NCI-H1092 treated with DMSO at 0.1 percent for 48 hours (cell line): Measurements from ENCODE around the gene STAP2.

Source experiments
- DNase-seq: peaks from one replicate; lab custom pipeline; 2025; lab: John Stamatoyannopoulos, UW

Gene STAP2, protein sequence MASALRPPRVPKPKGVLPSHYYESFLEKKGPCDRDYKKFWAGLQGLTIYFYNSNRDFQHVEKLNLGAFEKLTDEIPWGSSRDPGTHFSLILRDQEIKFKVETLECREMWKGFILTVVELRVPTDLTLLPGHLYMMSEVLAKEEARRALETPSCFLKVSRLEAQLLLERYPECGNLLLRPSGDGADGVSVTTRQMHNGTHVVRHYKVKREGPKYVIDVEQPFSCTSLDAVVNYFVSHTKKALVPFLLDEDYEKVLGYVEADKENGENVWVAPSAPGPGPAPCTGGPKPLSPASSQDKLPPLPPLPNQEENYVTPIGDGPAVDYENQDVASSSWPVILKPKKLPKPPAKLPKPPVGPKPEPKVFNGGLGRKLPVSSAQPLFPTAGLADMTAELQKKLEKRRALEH

DNA sequence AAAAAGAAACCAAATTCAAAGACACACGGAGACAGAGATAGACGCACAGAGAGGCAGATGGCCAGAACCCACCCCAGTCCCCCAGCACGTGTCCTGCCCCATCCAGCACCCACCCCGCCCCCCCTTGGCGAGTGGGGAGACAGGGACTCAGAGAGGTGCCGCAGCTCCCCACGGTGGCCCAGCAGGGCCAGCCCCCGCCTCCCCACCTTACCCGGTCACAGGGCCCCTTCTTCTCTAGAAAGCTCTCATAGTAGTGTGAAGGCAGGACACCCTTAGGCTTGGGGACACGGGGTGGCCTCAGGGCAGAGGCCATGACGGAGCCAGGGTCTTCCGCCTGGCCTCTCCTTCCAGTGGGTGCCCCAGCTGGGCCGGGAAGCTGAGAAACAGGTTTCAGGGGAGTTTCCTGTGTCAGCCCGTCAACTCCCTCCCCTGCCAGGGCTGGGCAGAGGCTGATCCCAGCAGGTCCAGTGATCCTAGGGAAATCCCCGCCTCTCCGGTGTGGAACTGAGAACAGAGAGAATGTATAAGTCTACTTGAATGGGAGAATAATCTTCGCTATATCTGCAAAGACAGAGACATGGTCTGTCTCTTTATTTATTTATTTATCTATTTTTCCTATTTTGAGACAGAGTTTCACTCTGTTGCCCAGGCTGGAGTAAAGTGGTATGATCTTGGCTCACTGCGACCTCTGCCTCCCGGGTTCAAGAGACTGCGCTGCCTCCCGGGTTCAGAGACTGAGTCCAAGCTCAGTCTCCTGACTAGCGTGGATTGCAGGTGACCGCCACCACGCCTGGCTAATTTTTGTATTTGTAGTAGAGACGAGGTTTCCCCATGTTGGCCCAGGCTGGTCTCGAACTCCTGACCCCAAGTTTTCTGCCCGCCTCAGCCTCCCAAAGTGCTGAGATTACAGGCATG is at the start of gene STAP2:
STAP2 (minus strand) TSS at position 387 of the 915 bp plus-strand sequence; CDS start at position 313, 74 bp downstream.
- no peak for DNase-seq

DNA sequence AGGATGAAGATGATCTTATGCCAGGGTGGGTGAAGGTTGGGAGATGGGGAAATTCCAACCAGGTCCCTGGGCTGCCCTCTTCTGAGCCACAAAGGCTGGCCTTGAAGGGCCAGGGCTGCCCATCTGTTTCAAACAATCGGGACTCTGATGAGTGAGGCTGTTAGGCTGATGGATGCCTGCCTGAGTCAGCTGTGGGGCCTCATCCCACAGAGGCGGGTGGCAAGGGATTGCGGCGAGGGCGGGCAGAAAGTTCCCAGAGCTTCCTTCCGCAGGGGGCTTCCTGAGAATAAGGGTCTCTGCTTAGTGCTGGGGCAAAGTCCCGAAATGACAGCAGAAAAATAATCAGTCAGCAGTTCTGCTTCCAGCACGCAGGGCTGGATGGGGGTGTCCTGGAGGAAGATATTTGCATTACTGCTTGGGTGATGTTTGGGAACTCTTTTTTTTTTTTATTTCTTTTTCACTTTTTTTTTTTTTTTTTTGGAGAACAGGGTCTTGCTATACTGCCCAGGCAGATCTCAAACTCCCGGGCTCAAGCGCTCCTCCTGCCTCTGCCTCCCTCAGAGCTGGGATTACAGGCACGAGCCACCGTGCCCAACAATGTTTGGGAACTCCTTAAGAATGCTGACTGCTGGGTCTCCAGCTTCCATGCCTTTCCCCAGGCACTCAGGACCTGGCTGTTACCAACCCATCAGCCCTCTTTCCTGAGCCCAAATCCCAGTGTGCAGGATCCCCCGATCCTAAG is 47.6 kb upstream of the STAP2 start:
- DNase-seq = no peak

DNA sequence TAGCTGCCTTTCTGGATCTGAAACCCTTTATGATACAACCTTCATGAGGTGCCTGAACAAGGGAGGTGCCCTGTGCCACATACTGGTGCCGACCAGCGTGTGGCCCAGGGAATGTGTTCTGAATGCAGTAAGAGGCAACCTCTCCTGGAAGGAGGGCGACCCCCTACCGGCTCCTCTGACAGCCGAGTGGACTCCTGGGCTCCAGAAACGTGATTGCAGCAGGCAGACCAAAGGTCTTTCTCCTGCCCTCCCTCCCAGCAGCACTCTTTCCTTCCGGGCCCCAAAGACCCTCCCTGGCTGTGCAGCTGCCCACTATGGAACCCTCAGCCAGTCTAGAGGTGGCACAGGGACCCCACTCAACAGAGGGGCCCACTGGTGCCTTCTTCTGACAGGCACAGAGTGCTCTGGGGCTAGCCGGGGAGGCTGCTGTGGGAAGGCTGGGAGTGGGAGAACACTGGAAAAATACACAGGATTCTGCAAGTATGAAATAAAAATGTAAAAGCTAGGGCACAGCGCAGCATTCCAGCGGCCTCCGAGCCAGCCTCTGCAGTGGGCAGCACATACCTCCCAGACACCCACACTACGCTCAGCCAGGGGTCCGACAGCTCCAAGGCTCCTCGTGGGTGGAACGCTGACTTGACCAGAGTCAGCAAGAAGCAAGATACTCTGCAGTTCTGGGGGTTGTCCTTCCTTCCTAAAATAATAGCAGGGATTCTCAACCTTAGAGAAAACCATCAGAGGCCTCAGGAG is 46.8 kb upstream of the STAP2 start:
- DNase-seq = no peak

DNA sequence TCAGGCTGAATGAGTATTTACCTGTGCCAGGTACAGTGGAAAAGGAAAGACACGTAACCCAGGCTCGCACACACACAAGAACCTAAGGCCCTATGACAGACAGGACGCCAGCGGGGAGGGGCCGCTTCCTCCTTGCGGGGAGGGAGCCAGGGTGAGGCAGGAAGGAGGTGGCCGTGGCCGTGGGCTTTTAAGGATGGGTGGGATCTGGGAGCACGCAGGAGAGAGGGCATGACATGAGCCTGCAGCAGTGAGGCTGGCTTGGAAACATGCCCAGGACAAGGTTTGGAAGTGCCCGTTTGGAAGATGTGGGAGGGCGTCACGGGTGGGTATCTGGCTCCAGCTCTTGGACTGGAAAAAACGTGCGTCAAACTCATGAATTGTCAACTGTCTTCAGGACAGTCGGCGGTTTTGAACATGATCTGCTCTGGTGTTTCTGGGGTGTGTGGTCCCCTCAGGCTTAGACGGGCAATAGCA is 41.7 kb upstream of the STAP2 start:
- no peak for DNase-seq

DNA sequence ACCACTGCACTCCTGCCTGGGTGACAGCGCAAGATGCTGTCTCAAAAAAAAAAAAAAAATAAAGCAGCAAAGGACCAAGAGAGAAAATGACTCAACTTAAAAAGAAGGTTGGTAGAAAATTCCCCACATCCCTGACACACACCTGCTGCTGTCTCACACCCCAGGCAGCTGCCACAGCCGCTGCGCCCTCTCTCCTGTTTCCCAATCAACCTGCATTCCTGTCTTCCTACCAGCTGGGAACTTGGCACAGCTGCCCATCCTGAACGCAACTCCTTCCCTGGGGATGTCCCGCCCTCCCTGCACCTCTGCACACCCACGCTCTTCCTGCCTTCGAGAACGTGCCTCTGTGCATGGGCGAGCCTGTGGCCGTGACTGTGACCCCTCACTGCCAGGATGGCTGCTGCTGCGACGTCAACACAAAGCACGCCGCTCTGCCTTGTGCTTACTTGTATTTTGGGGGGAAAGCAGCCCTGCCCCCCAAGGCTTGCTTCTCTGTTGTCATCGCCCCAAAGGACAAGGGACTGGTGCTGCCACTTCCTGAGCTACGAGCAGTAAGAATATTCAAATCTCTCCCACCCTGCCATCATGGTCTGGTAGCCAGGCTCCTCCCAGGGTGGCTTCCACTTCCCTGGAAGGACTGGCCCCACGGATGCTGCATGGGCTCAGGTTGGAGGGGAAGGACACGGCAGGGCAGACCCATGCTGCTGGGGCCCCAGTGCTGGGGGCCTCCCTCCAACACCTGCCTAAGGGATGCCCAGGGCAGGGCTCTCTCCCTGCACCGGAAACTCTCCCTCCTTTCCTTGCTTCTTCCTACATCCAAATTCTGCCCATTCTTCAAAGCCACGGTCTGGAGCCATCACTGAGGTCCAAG is 41.0 kb upstream of the STAP2 start:
- no peak for DNase-seq

DNA sequence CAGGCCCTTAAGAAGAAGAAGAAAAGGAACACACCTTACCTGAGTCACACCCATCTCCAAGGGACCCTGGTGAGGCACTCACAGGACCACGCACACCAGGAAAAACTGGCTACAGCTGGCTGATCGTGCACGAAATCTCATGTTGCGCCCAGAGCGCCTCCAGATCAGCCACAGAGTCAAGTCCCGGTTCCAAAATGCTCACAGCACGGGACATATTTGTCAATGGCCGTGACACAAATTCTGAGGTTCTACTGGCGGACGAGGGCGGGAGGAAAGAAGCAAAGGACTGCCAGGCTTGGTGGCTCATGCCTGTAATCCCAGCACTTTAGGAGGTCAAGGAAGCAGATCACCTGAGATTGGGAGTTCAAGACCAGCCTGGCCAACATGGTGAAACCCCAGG is 40.3 kb upstream of the STAP2 start:
- no peak for DNase-seq

DNA sequence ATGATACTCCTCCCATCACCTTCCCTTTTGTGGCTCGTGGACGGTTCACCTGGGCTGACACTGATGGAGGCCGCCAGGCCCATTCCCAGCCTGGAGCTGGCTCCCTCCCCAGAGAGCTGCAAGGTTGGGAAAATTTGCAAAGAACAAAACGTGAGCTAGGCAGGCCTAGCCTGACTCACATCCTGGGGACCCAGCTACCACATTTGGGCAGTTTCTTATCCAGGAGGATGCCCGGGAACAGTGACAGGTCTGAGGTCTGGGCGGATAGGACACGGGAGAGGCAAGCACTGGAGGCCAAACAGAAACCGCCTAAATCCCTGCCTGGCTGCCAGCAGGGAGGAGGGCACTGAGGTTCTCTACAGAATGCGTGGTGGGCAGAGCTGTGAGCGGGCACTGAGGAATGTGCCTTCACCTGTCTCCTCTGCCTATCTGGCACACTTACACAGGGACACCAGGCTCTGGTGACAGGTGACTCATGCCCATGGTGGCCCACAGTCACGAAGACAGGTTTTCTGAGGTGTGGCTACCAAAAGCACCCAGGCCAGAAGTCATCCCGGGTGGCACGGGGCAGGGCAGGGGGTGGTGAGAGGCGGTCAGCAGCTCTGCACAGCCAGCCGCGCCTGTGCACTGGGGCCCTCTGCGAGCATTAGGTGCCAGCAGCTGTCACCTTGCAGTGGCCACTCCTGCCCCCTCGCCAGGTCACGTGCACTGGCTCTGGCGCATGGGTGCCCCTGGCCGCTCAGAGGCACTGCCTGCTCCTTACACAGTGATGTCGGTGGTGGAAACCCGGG is 38.6 kb upstream of the STAP2 start:
- no peak for DNase-seq

DNA sequence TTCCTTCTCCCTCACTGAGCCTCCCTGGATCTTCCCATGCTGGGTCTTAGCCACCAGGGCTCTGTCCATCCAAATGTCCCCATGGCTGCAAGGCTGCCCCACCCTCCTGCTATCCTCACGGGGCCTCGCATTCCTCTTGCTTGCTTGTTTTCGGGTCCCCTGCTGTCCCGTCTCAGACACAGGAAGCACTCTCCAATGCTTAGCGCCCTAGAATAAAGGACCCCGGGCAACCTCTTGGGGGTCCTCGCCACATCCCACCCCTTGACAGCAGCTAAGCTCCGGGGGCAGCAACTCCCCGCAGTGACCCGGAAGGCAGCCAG is 38.0 kb upstream of the STAP2 start:
- no peak for DNase-seq

DNA sequence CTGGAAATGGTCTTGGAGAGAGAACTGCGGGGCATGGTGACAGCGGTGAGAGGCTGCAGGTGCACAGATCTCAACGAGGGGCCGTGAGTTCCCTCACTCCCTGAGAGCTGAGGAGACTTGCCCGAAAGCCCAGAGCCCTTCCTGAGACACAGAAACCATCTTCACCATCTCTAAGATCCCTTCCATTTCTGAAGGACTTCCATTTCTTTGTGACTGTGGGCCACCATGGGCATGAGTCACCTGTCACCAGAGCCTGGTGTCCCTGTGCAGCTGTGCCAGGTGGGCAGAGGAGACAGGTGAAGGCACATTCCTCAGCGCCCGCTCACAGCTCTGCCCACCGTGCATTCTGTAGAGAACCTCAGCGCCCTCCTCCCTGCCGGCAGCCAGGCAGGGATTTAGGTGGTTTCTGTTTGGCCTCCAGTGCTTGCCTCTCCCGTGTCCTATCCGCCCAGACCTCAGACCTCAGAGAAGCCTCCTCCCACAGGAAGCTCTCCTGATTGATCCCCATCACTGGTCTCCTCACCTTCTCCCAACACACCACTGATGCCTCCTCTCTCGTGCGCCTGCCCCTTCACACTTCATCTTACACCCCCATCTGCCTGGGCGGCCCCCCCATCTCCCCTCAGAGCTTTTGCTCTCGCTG is 37.5 kb upstream of the STAP2 start:
- no peak for DNase-seq

DNA sequence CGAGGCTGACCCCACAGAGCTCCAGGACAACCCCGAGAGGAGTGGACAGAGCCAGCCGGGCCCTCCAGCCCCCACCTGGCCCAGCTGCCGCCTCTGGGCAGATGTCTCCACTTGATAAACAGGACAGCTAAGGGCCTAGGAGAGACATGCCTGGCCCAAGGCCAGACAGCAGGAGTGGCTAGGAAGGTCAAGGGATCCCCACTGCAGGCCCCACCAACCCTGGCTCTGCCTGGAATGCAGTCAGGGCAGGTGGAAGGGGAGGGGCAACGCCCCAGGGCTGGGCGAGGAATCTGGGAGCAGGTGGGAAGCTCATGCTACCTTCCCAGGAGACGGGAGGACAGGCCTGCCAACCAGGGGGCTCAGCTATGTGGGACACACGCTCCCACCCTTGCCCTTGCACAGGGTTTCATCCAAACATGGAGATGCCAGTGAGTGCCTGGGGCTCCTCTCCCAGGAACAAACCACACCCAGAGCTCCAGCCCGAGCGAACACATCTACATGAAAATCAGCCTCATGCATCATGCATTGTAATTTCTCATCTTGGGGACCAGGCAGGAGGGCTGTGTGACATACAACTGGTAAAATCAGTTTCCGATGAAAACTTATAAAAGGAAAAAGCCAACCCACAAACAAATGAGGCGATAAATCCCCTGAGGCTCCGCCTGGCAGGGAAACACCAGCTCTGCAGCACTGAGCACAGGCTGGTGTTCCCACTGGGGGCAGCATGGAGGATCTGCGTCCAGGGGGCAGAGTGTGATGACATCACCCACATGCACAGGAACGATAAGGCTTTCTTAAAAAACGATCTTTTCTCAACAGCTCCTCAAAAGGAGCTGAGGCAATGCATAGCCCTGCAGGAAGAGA is 36.8 kb upstream of the STAP2 start:
- no peak for DNase-seq

DNA sequence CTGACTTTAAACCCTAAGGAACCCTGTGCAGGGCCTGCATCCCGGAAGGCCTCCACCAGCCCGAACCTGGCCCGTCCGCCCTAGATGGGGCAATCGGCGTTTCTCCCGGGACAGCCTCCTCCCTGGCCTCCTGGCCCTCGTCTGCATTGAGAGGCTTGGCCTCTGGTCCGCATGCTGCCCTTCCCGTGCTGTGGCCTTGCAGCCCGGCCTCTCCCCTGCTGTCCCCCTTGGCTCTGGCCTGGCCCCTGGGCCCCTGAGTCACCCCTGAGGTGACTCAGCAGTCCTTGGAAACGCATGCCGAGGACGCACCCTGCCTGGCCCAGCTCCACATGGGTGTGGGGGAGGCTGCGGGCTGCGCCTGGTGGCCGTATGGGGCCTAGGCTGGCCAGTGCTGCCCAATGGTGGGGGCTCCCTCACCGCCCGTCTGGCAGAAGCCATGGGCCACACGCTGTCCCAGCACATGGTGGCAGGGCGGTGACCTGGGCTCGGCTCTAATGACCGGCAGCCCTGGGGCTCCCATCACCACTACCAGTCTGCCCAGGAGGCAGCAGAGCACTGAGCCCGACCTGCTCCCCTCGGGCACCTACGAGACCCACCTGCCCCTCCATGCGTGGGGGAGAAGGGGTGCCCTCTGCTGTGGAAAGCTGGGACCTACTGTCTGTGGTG is 36.0 kb upstream of the STAP2 start:
- DNase-seq = no peak

DNA sequence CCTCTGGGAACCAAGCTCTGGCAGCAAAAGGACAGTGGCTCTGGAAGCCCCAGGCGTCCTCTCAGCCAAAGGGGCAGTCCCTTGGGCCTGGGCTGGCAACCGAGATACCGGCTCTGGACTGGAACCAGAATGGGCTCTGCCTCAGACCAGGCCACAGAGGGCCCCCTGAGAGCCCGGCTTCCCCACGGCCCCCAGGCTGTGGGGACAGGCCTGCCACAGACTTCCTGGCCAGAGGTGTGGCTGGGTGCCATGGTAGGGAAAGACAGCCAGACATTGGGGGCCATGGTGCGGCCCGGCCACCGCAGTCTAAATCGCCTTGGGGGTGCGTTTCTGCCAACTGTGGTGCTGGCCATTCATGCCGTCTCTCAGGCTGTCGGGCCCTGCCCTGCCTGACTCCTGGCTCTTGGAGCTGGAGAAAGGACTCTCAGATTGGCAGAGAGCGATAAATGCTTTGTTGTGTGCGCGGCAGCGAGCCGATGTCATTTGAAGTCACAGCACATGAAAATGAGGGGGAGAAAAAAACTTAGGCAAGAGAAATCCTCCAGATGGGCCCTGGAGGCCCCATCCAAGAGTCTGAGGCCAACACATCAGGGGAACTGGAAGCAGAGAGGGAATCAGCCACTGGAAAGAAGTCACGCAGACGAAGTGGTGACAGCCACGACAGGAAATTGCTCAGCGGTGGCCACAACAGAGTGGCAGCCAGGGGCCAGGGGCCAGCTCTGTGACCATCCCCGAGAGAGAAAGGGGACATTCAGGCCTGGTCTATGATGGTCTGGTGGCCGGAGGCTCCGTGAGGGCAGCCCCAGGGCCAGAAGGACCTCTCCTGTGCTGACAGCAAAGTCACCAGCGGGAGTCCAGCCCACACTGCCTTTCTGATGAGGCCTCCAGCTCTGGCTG is 35.2 kb upstream of the STAP2 start:
- no peak for DNase-seq

DNA sequence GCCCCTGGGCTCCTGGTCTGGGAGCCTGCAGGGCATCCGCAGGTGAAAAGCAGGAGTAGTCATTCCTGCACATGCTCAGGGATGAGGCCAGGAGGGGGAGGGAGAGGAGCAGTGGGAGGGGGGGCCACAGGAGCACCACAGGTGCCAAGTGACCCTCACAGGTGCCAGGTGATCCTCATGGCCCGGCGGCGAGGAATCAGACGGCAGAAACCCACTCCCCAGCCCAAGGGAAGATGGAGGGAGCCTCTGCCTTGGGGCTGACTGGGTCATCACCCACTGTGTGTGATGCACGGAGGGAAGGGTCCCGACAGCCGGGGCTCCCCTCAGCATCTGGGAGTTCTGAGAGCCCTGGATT is 34.4 kb upstream of the STAP2 start:
- no peak for DNase-seq

DNA sequence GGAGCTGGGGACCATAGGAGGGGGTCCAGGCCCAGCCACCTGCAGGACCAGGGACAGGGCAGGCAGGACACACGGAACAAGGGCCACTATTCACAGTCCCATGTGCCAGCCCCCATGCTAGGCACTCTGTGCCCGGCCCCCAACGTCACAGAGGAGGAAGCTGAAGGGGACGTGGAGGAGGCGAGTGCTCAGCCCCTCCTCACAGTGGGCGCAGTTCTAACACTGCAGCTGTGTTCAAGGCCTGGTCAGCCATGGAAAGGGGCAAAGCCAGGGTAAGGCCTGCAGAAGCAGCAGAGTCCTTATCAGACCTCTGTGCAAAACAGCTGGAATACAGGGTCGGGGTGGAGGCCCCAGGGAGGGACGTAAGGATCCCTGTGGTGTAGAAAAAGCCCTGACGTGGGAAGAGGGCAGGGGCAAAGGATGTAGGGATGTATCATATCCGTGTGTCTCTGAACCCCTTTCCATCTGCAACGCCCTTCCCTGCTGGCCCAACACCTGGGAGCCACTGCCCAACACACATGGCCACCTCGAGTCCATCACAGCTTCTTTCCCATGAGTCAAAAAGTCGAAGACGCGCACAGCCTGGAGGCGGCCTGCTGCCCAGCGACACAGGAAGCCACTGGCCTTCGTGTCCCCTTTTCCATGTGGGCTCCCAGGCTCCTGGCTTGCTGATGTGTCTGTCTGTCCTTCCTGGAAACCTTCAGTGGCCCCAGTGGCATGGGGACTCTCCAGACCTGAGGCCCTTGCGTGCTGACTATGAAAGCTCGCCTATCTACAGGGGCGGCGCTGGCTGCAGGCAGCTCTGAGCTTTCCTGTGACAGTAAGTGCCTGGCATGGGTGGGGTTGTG is 33.8 kb upstream of the STAP2 start:
- no peak for DNase-seq

DNA sequence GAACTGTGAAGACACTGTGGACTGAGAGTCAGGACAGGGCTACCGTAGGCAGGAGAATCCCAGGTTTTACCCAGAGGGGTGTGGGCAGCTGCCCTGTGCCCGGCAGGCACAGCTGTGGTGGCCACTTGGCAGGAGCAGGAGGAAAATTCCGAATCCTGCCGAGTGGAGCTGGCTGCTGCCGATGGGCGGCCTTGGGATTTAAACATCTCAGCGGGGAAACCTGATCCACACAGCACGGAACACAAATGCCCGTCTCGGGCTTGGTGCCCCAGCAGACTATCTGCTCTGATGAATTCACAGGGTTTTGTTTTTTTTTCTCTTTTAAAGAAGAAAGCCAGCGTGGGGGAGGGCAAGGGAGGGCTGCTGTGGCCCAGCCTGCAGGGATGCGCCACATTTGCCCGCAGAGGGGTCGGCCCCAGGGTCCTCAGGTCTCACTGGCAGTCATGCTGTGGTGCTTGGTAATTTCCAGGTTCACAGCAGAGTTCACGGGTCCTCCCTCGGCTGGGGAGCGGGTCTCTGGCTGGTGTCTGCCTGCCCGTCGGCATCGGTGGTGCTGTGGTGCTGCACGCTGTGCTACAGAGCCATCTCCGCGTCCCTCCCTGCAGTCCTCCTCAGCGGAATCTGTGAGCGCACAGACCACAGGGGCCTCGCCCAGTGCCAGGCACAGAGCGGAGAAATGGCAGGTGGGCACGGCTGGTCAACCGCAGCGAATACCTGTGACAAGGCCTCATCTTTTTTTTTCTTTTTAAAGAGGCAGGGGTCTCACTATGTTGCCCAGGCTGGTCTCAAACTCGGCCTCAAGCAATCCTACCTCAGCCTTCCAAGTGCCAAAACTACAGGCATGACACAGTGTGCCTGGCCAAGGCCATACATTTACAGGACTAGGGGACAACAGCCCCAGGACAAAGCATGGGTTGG is 32.9 kb upstream of the STAP2 start:
- DNase-seq = no peak
